Stimulated activated CD4-positive, alpha-beta T cell treated with anti-CD3 and anti-CD28 coated beads, Interleukin-1b, Interleukin-23, amount 100 ng/mL, for 4 hours (primary cell): Measurements from ENCODE around the gene LIG1.

Source experiments
- DNase-seq, 2 donors: peaks; one replicate each; pipeline ENCODE4 v3.0.0-alpha.2; 2020; ENCODE audit warnings: low read depth in 2 of 2

Gene LIG1

DNA sequence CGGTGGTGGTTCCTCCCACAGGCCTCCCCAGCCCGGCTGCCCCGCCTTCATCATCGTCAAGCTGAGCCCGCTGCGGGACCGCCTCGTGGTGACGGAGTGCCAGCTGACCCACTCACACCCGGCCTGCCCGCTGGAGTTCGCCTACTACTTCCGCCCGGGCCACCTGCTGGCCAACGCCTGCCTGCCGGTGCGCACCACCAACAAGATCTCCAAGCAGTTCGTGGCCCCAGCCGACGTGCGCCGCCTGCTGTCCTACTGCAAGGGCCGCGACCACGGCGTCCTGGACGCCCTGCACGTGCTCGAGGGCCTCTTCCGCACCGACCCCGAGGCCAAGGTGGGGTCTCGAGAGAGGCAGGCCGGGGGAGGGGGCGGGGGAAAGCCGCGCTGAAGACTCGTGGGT lies 12.3 kb upstream of the LIG1 start:
- DNase-seq: no peak

DNA sequence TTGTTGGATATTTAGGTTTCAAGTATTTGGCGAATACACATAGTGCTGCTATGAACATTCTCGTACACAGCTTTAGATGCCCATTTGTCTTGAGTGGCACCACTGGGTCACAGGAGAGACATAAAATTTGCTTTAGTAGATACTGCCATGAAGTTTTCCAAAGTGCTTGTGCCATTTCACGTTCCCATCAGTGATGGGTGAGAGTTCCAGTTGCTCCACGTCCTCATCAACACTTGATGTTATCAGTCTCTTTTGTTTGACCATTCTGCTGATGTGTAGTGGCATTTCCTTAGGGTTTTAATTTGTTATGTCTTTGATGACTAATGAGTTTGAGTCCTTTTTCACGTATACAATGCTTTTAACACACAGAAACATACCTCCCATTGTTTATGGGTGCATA lies 11.4 kb upstream of the LIG1 start:
- DNase-seq: no peak

DNA sequence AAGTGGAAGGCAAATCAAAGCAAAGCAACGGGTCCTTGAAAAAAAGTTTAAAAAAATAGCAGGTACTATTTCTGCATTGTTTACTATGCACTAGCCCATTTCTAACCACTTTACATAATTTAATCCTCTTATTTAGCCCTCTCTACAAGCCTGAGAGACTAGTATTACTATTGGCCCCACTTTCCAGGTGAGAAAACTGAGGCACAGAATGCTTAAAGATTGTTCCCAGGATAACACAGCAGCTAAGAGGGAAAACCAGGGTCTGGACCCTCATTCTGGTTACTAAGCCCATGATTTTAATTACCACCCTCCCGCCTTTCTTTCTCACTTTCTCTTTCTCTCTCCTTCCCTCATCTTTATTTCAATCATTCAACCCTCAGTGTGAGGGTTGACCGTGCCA lies 6.1 kb upstream of the LIG1 start:
- DNase-seq: no peak

DNA sequence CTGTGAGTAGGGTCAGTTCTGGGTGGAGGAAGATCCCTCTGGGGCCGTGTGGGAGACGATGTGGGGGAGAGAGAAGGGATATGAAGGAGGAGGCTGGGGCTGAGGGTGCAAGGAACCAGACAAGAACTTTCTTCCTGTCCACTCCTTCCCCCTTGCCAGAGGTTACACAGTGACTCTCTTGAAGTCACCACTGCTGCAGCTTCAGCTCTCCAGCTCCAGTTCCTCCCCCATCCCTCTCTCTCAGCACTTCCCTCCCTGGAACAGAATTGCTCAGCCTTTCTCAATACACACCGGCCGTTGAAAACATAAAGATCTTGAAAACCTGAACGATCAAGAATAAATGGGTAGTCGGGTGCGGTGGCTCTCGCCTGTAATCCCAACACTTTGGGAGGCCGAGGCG lies 5.4 kb upstream of the LIG1 start:
- DNase-seq: no peak

DNA sequence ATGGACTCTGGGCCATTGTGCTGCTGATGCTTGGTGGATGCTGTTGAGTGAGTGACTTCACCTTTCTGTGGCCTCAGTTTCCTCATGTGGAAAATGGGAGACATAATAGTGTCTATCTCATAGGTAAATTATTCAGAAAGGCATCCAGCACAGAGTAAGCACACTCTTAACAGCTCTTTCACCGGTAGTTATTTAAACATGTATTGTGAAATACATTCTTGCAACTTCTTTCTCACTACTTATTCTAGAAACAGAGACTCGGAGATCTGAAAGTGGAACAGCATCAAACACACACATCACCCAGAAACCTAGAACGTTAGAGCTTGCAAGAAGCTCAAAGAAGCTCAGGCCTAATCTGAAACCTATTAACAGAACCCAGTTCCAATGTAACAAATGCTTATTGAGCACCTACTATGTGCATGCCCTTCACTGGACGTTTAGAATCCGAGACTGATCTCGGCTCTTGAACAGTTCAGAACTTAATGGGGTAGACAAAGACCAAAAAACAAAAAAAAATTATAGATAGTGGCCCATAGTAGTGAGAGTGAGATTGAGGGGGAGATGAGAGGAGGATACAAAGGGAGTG lies 4.4 kb upstream of the LIG1 start:
- DNase-seq: no peak

DNA sequence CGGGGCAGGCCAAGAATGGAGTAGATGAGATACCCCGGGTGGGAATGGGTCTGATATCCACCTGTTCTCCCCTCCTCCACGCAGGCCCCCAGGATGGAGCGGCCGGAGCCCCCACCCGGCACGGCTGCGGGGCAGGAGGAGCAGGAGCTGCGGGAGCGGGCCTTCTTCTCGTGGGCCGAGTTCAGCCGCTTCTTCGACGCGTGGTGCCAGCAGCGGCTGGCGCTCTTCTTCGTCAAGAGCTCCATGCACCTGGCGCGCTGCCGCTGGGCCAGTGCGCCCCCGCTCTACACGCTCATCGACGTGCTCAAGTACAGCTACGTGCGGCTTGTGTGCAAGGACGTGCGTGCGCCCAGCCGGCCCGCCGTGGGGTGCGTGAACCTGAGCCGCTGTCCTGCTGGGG lies 1.6 kb upstream of the LIG1 start:
- no peak for DNase-seq

DNA sequence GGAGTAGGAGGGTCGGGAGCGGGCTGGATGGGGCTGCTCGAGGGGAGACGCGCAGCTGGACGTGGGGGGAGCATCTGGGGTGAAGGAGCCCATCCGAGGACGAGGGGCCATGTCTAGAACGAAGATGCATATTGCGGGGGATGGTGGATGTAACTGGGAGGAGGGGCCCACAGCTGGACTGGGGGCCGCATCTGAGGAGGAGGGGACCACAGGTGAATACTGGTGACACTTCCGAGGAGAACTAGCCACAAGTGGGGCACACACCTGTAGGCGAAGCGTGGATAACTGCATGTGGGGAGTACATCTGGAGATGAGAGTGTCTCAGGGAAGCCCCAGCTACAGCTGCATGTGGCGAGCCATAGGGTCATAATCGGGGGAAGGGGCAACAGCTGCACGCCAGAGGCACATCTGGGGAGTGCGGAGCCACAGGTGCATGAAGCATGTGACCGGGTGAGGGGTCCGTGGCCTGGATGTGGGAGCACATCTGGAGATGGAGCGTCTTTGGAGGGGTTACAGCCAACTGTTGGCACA lies 738 bp upstream of the LIG1 start:
- no peak for DNase-seq

DNA sequence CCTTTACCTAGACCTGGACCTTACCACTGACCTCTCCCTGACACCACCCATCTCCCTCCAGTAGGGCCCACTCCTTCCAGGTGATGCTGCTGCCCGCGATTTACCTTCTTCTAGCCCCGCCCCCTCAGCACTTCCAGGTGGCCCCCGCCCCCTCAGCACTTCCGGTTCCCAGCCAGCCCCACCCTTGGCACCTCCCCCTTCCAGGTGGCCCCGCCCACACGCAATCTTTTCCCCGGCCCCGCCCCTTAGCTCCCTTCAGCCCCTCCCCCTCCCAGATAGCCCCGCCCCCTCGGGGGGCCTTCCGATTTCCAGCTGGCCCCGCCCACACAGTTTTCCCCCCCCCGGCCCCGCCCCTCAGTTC lies 586 bp downstream of the LIG1 start:
- peak; percentile 91 to 96 for DNase-seq

DNA sequence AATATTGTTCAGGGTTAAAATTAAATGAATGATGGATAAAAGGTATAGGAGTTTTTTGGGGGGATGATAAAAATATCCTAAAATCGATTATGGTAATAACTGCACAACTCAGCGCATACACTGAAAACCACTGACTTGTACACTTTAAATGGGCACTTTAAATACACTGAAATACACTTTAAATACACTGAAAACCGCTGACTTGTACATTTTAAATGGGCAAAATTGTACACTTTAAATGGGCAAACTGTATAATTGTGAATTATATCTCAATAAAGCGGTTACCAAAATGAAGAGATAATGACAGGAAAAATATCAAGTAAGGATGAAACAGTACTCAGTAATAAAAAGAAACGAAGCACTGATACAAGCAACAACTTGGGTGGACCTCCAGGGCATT lies 1.5 kb downstream of the LIG1 start:
- no peak for DNase-seq

DNA sequence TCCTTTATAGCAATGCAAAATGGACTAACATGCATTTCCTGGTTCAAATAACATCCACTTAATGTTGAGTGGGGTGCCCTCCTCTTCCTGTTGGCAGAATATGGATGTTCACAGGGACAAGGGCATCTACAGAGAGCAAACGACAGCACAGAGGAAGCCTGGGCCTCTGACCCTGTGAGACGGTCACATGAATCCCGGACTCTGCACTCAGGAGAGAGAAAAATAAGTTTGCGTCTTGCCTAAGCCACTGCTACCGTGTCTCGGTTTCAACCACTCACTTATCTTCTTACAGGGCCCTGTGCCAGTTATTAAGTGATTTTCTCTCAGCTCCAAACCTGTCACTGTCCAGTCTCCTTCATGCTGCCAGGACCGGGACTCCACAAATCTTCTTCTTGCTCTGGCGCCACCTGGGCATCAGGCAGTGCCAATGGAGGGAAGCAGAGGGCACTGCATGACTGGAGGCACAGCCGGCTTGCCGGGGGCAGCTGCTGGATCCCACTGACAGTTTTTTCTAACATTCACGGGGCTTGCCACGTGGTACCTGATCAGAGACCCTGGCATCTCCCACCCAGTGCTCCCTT lies 11.8 kb downstream of the LIG1 start:
- DNase-seq: no peak

DNA sequence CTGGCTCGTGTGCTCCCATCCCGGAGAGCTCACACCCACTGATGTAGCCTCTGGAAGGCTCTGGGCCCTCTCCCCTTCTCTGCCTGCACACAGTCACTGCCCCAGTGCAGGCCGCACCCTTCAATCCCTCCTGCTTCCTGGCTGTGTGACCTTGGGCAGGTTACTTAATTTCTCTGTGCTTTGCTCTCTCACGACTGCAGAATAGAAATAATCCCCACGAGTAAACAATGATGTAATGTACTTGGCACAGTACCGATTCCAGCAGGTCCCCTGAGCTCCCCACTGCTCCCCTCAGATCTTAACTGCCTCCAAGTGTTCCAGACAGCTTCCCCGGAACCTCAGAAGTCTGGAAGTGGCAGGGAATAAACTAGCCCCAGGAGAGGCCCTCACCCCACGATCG lies 16.1 kb downstream of the LIG1 start:
- no peak for DNase-seq

DNA sequence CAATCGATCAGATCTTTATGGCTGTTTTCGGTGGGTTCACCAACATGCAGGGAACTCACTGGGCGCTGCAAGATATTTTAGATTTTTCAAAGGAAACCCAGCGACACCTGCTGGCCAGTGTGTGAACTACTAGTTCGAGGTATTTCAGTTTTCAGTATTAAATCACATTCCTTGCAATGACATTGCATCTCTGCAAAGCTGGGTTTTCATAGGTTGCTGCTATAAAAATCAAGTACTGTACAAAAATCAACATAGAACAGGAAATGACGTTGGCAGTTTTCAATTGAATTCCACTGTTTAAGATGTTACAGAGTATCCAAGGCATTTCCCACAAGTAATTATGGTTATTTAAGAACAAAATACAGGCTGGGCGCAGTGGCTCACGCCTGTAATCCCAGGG lies 17.6 kb downstream of the LIG1 start:
- peak; percentile 60 to 73 for DNase-seq

DNA sequence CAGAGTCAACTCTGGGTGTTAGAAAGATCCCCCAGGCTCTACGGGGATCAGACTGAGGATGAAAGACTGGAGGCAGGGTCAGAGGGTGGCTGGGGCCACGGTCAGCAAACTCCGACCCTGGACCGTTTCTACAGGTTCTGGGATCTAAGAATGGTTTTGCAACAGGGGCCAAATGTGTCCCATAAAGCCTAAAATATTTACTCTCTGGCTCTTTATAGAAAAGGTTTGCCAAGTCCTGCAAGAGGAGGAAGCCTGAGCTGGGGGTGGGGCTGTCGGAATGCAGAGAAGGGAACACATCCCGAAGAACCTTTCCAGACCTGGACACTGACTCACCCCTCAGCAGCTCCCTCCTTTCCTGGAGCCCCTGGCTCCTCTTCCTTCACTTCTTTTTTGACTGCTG lies 20.7 kb downstream of the LIG1 start:
- no peak for DNase-seq

DNA sequence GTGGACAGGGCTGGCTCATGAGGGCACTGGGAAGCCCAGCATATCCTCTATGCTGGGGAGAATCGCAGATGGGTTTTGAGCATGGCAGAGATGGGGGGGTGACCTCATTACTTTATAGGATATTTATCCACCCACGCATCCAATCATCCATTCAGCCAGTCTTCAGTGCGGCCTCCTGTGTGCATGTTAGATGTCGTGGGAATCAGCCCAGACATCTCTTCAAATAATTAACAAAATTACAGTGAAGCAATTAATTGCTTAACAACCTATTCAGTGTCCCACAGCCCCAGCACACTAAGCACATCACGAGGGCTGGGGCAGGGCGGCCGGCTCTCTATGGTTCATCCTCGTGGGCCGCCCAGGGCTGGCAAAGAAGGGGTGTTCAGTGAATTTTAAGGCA lies 21.6 kb downstream of the LIG1 start:
- DNase-seq: no peak

DNA sequence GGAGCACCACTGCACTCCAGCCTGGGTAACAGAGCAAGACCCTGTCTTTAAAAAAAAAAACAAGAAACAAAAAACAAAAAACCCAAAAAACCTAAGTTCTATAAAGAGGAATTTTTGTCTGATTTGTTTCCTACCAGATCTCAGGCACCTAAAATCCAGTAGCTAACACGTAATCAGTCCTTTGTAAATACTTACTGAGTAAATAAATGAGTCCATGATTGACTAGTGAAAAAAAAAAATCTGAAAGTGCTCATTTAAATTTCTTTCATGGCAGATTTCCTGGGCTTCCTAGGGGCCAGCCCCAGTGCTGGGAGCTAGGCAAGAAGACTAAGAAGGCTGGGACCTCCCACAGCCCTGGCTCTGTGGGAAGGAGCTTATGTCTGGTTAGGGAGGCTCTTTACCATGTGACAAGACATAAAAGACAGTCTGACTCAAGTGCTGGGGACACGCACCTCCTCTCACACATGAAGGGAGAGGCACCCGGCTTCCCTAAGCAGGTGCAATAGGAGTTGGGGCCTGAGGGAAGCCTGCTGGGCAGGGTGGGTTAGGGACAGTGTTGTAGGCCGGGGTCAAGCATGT lies 22.5 kb downstream of the LIG1 start:
- no peak for DNase-seq

DNA sequence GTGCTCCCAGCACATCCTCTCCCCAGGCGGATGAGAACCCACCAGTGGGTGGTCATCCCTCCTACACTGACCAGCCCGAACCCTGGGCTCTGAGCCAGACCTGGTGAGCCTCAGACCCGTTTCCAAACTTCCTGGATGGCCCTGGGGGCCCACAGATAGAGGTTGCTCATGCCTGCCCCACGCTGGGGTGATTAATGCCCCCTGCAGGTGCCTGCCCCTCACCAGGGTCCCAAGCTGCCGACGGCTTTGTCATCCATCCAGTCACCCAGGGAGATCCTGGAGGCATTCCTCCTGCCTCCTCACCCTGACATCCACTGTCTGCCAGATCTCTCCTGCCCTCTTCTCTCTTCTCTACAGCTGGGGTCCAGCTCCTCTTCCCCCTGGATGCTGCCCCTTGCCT lies 31.1 kb downstream of the LIG1 start:
- DNase-seq: no peak

DNA sequence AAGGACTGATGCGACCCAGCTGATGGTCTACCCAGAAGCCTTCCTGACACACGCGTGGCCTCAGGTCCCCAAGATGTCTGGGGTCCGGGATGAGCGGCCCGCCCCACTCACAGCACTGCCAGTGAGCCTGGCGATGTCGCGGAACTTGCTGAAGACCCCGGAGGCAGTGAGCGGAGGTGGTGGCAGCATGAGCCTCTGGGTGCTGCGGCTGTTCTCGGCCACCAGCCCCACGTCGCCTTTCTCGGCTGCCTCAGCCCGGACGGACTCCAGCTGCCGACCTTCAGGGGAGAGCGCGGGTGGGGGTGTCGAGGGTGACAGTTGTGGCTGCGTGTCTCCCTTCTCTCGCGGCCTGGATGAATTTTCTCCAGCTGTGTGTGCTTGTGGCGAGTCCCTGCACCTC lies 32.7 kb downstream of the LIG1 start:
- no peak for DNase-seq

DNA sequence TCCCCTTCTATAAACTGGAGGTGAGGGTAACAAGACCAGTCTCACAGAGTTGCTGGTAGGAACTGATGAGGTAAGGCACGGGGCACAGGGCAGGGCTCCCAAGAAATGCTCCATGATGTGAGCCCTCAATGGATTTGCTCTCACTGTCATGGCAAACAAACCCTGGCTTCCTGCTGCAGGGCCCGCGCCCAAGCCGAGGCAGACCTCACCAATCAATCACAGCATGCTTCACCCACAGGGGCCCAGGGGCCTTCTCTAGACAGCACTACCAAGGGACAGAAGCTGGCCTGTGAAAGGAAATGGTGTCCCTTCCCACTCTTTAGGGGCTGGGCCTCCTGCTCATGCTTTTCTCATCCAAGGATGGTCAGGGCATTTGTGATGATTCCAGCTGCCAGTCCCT lies 33.6 kb downstream of the LIG1 start:
- no peak for DNase-seq

DNA sequence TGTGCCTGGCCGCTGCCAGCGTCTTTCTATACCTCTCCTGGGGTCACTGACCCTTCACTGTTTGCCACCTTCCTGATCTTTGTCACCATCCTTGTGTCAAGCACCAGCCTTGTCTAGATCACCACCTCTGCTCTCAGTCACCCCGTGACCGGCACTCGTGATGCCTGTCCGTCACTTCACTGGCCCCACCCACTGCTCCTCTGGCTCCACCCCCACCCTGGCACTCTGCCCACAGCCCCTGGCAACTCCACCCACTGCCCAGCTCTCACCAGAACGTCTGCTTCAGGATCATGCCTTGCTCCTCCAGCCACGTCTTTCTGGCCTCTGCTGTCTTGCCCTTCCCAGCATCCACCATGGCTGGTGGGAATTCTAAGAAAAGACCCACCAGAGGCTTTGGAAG lies 34.7 kb downstream of the LIG1 start:
- DNase-seq: peak in 1 of 2 donors; percentile 17

DNA sequence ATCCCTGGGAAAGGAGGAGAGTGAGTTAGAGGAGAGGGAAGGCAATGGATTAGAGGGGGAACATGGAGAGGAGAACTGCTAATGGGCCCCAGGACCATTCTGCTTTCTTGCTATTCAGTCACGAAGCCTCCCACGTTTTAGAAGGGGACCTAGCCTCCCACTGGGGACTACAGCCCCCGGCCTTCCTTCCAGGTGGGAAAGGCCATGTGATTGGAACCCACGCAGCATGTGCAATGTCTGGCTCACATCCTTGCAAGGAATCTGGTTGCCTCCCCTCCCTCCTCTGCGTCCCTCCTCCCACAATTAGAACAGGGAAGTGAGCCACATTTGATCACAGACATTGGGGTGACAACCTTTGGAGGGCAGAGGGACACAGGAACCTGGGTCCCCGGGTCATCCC lies 37.0 kb downstream of the LIG1 start:
- DNase-seq: no peak

DNA sequence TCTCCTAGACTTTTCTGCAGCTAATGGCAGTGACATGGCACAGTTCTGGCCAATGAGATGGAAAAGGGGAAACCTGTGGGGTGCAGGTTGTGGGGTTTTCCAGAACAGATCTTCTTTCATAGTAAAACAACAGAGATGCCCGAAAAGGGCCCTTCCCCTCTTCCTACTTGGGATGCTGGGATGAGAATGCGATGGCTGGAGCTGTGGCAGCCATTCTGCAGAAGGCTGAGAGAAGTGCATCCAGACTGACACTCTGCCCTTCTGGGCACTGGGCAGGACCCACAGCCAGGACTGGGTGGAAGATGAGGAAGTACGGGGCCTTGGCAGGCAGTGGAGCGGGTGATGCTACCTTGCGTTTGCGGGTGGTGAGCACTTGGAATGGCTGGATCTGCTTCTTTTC lies 42.6 kb downstream of the LIG1 start:
- DNase-seq: no peak

DNA sequence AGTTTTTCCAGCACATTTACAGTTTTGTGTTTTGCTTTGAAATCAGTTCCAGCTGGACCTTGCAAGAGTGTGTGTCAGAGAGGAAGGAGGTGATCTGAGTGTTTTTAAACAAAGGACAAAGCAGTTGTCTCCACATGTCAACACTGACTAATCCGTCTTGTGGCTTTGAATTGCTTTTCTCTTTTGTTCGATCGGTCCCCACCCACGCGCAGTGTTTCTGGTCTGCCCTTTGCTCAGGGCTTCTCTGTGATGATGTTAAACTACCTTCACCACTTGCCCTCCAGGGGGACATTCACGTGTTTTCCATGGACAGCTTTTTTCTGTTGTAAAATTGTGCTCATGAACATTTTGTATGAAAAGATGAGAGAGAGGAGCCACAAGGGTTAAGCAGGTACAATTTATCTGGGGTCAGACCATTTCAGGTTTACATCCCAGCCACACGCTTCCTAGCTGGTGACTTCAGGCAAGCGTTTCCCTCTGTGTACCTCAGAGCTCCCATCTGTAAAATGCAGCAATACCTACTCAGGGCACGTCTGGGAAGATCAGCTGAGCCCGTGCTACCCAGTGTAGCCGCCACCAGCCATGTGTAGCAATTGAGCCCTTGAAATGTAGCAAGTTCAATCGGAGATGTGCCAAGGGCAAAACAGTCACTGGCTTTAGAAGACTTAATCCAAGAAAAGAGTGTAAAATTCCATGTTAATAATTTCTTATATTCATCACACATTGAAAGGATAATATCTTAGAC lies 46.1 kb downstream of the LIG1 start:
- DNase-seq: no peak

DNA sequence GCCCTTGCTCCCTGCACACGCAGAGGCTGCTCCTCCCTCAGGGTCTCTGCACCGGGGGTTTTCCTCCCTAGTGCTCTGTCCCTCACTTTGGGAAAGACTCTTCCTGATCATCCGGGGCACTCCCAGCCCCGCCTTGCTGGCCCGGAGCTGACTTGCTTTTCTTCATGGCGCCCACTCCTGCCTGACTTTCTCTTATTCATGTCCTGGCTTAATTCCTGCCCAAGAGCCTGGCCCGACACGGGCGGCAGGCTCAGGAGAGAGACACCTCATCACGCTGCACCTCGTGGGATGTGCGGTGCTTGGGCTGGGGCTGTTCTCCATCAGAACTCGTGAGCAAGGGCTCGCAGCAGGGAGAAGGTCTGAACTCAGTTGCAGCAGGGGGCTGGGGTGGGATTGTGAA lies 47.7 kb downstream of the LIG1 start:
- DNase-seq: no peak
